ENCODE results near the gene ASS1. TPM values are rescaled to one million over a fixed set of nuclear protein-coding genes. Genes with fewer than 3 reads are reported as not detected.

The ASS1 gene
- total and polyA plus RNA-seq, 7 donors: 31.0 to 74.4 (median 67.0) TPM

DNA sequence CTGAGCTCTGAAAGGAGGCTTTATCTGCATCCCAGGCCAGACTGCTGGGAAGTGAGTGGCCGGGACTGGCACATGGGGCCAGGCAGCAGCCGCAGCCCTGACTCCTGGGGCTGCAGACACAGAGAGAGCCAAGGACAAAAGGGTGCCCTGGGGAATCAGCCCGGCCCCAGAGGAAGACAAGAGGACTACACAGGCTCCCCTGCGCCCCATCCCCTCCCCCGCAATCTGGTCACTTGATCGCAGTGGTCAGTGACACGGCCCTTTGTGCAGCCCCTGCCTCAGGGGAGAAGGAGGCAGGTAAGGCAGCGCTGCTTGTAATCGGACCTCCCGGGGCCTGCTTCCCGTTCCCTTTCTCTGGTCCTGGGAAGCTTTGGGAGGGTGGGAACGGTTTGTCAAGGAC is 79.2 kb downstream of the ASS1 start:
- Histone ChIP-seq H3K4me1 (no peaks in the 10 kb centered on the region), H3K9me3 (no peaks in the 10 kb centered on the region), H3K27ac (no peak overlapping the region), H3K36me3 (ENCODE audit: insufficient read depth in 1 of 2, low read depth in 1 of 2) (no peaks in the 10 kb centered on the region), H3K27me3 (ENCODE audit: insufficient read depth in 3 of 3, low read length in 2 of 3) (peaks cover 0 to 19% (median 0%) of the 10 kb centered on the region in 3 donors), H3K4me3 (no peak overlapping the region)
- ATAC-seq (no peak), DNase-seq (no peak)
- TF ChIP-seq, protein P1, sequence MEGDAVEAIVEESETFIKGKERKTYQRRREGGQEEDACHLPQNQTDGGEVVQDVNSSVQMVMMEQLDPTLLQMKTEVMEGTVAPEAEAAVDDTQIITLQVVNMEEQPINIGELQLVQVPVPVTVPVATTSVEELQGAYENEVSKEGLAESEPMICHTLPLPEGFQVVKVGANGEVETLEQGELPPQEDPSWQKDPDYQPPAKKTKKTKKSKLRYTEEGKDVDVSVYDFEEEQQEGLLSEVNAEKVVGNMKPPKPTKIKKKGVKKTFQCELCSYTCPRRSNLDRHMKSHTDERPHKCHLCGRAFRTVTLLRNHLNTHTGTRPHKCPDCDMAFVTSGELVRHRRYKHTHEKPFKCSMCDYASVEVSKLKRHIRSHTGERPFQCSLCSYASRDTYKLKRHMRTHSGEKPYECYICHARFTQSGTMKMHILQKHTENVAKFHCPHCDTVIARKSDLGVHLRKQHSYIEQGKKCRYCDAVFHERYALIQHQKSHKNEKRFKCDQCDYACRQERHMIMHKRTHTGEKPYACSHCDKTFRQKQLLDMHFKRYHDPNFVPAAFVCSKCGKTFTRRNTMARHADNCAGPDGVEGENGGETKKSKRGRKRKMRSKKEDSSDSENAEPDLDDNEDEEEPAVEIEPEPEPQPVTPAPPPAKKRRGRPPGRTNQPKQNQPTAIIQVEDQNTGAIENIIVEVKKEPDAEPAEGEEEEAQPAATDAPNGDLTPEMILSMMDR (IDR thresholded peaks at IDR 0.05): no peak
- intact Hi-C loops (cut with DNase I): no loop called here
- 44 to 57% (median 49%) methylated on average over 12 of the region's 12 CpGs for WGBS, 3 donors

DNA sequence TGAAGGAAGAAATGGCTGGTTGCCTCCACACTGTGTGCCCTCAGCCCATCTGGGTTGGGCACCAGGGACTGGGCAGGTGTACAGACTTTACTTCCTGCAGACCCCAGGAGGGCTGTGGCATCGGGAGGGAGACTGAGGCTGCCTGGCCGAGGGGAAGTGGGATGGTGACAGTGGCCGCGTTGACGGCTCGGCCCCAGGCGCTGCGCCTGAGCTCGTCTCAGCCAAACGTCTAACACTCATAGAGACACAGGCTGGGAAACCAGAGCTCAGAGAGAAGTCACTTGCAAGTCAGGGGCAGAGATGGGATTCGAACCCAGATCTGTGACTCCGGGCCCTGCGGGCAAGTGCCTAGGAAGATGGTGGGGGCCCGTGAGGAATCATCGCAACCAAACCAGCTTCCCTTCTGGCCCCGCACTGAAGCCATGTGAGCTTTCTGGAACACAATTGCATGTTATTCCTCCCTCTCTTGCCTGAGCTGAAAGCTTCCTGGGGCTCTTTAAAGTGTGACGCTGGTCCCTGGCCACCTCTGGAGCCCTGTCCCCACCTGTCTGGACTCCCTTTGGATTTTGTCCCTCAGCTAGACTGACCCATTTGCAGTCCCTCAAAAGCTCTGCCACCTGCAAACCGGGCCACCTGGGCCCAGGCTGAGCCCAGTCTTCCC is 81.6 kb downstream of the ASS1 start:
- DNase-seq: no peak
- H3K4me3 ChIP-seq: no peak overlapping the region
- ATAC-seq: no peak
- H3K9me3 ChIP-seq: no peaks in the 10 kb centered on the region
- TF ChIP-seq, protein P1 (IDR thresholded peaks at IDR 0.05): no peak
- H3K4me1 ChIP-seq: no peaks in the 10 kb centered on the region
- WGBS, 3 donors: 74 to 80% (median 75%) methylated on average over 18 of the region's 18 CpGs
- H3K27ac ChIP-seq: no peak overlapping the region
- intact Hi-C loops (cut with DNase I): no loop called here
- no peaks in the 10 kb centered on the region for H3K36me3 ChIP-seq (ENCODE audit: insufficient read depth in 1 of 2, low read depth in 1 of 2)
- H3K27me3 ChIP-seq (ENCODE audit: insufficient read depth in 3 of 3, low read length in 2 of 3): peaks cover 0 to 19% (median 0%) of the 10 kb centered on the region in 3 donors

DNA sequence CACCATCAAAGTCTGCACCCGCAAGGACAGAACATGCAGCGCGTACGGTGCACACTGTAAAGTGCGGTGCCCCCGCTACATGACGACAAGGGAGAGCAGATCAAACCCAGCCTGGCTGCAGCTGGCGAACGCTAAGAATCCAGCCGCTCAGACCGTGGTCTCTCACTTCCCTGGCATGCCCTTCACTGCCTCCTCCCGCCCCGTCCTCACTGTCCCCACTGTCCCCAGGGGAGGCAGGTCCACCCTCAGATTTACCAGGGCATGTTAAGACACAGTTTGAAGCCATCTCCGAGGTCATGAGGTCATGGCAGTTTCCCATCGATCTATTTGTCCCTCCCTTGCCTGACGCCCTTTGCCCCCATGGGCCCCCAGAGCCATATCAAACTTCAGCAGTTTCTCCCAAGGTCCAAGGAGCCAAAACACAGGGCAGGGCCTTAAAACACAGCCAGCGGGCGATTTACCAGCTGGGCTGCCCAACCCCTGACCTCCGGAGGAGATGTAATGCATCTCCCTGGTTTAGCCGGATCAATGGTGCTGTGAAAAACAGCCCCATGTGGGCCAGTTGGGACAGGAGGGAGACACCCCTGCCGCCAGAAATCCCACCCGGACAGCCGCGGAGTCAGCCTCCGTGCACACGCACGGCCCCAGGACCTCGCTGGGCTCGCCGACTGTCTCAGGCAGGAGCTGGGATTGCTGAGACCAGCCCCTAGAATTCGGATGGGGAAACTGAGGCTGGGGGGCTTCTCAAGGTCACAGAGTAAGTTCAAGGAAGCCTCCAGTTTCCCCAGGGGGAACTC is 82.3 kb downstream of the ASS1 start:
- no peak overlapping the region for H3K4me3 ChIP-seq

DNA sequence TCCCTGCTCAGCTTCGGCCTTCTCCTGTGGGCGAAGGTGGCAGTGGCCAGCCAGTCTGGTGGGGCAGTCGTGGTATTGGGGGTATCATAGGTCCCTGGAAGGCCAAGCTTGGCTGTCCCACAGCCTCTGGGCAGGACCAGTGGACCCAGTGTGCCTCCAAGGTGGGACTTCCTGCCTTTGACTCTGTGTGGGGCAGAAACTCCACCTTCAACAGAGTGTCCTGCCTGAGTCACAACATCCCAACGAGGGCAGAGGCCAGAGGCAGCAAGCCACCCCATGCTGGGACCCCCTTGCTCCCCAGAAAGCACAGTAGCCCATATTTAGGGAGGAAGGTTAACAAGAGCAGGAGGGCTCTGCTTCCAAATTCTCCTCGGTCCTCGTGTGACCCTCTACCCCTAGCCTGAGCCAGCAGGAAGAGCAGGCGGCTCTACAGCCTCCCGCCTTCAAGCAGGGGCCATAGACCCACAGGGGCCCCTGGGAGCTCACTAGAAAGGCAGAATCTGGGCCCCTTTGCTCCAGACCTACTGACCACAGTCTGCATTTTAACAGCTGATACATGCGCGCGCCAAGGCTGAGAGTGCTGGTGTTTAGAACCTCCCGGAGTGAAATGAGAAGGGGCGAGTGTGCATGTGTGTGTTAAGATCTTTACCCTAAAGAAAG is 83.0 kb downstream of the ASS1 start:
- Histone ChIP-seq H3K4me3 (no peak overlapping the region), H3K27me3 (ENCODE audit: insufficient read depth in 3 of 3, low read length in 2 of 3) (peaks cover 0 to 19% (median 3%) of the 10 kb centered on the region in 3 donors), H3K36me3 (ENCODE audit: insufficient read depth in 1 of 2, low read depth in 1 of 2) (no peaks in the 10 kb centered on the region), H3K27ac (no peak overlapping the region), H3K4me1 (no peaks in the 10 kb centered on the region), H3K9me3 (no peaks in the 10 kb centered on the region)
- WGBS, 3 donors: 72 to 74% (median 73%) methylated on average over 12 to 13 of the region's 13 CpGs
- DNase-seq: no peak
- intact Hi-C loops (cut with DNase I): no loop called here
- TF ChIP-seq, protein P1 (IDR thresholded peaks at IDR 0.05): no peak
- no peak for ATAC-seq

More for the DNA sequence above, 82.3 kb downstream of the ASS1 start:
- Histone ChIP-seq H3K27ac (no peak overlapping the region), H3K27me3 (ENCODE audit: insufficient read depth in 3 of 3, low read length in 2 of 3) (peaks cover 0 to 19% (median 0%) of the 10 kb centered on the region in 3 donors), H3K4me1 (no peaks in the 10 kb centered on the region), H3K9me3 (no peaks in the 10 kb centered on the region), H3K36me3 (ENCODE audit: insufficient read depth in 1 of 2, low read depth in 1 of 2) (no peaks in the 10 kb centered on the region)
- 55 to 65% (median 60%) methylated on average over 31 of the region's 31 CpGs for whole genome bisulfite sequencing, 3 donors
- intact Hi-C loops (cut with DNase I): no loop called here
- TF ChIP-seq, protein P1 (IDR thresholded peaks at IDR 0.05): no peak
- ATAC-seq (no peak), DNase-seq (no peak)
